Panc1 (cell line): ENCODE data around the gene ADTRP.

Source experiments
- CTCF ChIP-seq: fragments of 450-650 bp; IDR thresholded peaks from 2 replicates; pipeline ENCODE4 v1.5.1; 2017; ENCODE audit warnings: mild to moderate bottlenecking
- POLR2AphosphoS5 ChIP-seq: IDR thresholded peaks from 2 replicates; pipeline ENCODE4 v1.6.1; 2012; ENCODE audit warnings: mild to moderate bottlenecking, low read depth, low read length, moderate library complexity
- REST ChIP-seq, 2 experiments: IDR thresholded peaks; 2 replicates each; pipeline ENCODE4 v1.6.1; 2011 to 2012; ENCODE audit warnings: low read depth in 2 of 2, control low read depth in 1 of 2, low read length in 1 of 2, mild to moderate bottlenecking in 1 of 2, moderate library complexity in 1 of 2; ENCODE audit not compliant: insufficient read depth in 1 of 2

GRCh38 chr6:11705069-11705468, 73.5 kb downstream of the ADTRP start:
- TF ChIP-seq CTCF (no peak), POLR2AphosphoS5 (no peak), REST (IDR thresholded peaks at IDR 0.05; ENCODE audit: insufficient read depth in 1 of 2, low read depth in 2 of 2, low read length in 1 of 2) (no peak)
